Colonic mucosa (tissue), 4 donors: ENCODE data around the gene TBC1D7. TPM values are rescaled to one million over a fixed set of nuclear protein-coding genes. Genes with fewer than 3 reads are reported as not detected.

Experiments used
- DNase-seq: peaks from one replicate; pipeline ENCODE4 v3.0.0-alpha.2; 2020
- H3K27ac ChIP-seq: fragments of 200-600 bp; one replicate; pipeline ENCODE4 v1.8.0; 2021
- H3K27me3 ChIP-seq: fragments of 200-600 bp; one replicate; pipeline ENCODE4 v1.8.0; 2021
- H3K36me3 ChIP-seq: fragments of 200-600 bp; one replicate; pipeline ENCODE4 v1.8.0; 2021
- H3K4me1 ChIP-seq: fragments of 200-600 bp; one replicate; pipeline ENCODE4 v1.8.0; 2021; ENCODE audit warnings: mild to moderate bottlenecking
- H3K4me3 ChIP-seq: fragments of 200-600 bp; one replicate; pipeline ENCODE4 v1.8.0; 2021
- H3K9ac ChIP-seq, 2 donors: one replicate each; pipeline ENCODE4 v1.7.0; 2013; ENCODE audit warnings: control low read depth in 2 of 2, low read depth in 2 of 2, low read length in 2 of 2
- H3K9me3 ChIP-seq: fragments of 200-600 bp; one replicate; pipeline ENCODE4 v1.8.0; 2021
- intact Hi-C: fragments of 100-400 bp; cut with DNase I; formaldehyde crosslinking; loops from one replicate; pipeline ENCODE4 v1.14.1; 2022
- total RNA-seq, 2 donors: library from RNA; stranded (reverse); fragmentation: NEBNext Ultra II Directional in 1 of 2; extraction: Animal tissue kit (Norgen Biotek cat#: 25700) in 1 of 2; gene quantifications; one replicate each; pipeline ENCODE4 v1.2.1, GENCODE V29; 2021
- TF ChIP-seq, protein P1 (sequence below): fragments of 200-600 bp; IDR thresholded peaks from one replicate; pipeline ENCODE4 v1.8.0; 2022; ENCODE audit warnings: antibody characterized with exemption, mild to moderate bottlenecking
- donor health status: healthy.
- donor health status: DM: no; HTN: no; CAD: no.
- donor health status: DM: no; HTN: no; CAD: no.

The TBC1D7 gene
- total RNA-seq, 2 donors from 2014 or later = 21.4 to 23.3 TPM

DNA sequence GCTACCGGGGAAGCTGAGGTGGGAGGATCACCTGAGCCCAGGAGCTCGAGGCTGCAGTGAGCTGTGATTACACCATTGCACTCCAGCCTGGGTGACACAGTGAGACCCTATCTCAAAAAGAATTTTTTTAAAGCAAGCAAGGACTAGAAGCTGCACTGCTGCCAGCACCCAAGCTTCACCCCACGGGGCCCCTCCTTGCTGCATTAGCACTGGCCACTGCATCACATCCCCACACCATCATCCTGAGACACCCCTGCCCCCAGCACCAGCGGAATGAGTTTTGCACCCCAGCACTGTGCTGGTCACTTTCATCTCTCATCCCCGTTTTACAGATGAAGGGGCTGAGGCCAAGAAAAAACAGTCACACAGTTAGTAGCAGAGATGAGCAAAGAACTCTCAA, 30.9 kb downstream of the TBC1D7 start:
- H3K4me1 ChIP-seq = no peaks in the 10 kb centered on the region
- DNase-seq = no peak
- H3K27ac ChIP-seq = no peak overlapping the region
- H3K4me3 ChIP-seq = no peak overlapping the region
- no peaks in the 10 kb centered on the region for H3K36me3 ChIP-seq
- H3K27me3 ChIP-seq = no peaks in the 10 kb centered on the region
- intact Hi-C loops = no loop called here
- TF ChIP-seq, protein P1, sequence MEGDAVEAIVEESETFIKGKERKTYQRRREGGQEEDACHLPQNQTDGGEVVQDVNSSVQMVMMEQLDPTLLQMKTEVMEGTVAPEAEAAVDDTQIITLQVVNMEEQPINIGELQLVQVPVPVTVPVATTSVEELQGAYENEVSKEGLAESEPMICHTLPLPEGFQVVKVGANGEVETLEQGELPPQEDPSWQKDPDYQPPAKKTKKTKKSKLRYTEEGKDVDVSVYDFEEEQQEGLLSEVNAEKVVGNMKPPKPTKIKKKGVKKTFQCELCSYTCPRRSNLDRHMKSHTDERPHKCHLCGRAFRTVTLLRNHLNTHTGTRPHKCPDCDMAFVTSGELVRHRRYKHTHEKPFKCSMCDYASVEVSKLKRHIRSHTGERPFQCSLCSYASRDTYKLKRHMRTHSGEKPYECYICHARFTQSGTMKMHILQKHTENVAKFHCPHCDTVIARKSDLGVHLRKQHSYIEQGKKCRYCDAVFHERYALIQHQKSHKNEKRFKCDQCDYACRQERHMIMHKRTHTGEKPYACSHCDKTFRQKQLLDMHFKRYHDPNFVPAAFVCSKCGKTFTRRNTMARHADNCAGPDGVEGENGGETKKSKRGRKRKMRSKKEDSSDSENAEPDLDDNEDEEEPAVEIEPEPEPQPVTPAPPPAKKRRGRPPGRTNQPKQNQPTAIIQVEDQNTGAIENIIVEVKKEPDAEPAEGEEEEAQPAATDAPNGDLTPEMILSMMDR = no peak
- no peak overlapping the region for H3K9ac ChIP-seq
- H3K9me3 ChIP-seq = no peaks in the 10 kb centered on the region

DNA sequence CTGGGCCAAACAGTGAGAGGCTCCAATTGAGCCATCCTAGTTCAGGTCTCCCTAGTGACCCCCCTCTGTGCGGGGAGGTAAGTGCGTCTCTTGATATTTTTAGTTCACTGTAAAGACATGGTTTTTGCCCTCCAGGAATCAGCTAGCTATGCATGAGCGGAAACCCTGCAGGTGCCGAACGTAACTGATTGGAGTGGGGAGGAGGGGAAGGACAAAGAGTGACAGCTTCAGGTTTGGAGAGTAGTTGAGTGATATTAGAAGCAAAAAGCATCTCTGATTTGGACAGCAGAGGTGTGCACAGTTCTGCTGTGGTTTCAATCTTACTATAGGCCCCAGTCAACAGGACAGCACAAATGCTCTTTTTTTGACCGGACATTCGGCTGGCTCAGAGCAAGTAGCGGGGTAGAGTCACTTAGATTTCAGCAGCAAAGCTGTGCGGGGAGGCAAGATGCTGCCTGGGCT, 31.8 kb downstream of the TBC1D7 start:
- H3K4me3 ChIP-seq = no peak overlapping the region
- H3K27ac ChIP-seq = no peak overlapping the region
- H3K9me3 ChIP-seq = no peaks in the 10 kb centered on the region
- no peak overlapping the region for H3K9ac ChIP-seq
- no peaks in the 10 kb centered on the region for H3K4me1 ChIP-seq
- no peaks in the 10 kb centered on the region for H3K27me3 ChIP-seq
- H3K36me3 ChIP-seq = no peaks in the 10 kb centered on the region
- DNase-seq = no peak
- TF ChIP-seq, protein P1 = no peak
- intact Hi-C loops = no loop called here

DNA sequence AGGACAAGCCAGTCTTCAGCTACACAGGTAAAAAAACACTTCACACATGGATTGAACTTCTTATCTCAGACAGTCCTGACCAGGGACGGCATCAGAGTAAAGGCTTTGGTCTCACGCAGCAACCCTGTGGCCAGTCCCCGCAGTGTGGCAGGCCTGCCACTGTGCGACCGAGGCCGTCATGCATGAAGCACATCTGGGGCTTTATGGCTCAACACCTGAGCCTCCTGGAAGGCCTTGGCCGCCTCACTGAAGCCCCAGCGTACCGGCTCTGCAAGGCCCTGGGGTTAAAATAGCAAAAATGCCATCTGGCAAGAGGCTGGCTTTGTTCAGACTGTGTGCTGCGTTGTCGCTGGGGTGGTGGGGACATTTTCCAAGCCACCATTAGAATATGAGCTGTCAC, 32.8 kb downstream of the TBC1D7 start:
- Histone ChIP-seq H3K27me3 (no peaks in the 10 kb centered on the region), H3K27ac (no peak overlapping the region), H3K4me1 (no peaks in the 10 kb centered on the region), H3K36me3 (no peaks in the 10 kb centered on the region), H3K9me3 (no peaks in the 10 kb centered on the region), H3K4me3 (no peak overlapping the region), H3K9ac (no peak overlapping the region)
- DNase-seq = peak; percentile 4
- intact Hi-C loops = no loop called here
- TF ChIP-seq, protein P1 = no peak

DNA sequence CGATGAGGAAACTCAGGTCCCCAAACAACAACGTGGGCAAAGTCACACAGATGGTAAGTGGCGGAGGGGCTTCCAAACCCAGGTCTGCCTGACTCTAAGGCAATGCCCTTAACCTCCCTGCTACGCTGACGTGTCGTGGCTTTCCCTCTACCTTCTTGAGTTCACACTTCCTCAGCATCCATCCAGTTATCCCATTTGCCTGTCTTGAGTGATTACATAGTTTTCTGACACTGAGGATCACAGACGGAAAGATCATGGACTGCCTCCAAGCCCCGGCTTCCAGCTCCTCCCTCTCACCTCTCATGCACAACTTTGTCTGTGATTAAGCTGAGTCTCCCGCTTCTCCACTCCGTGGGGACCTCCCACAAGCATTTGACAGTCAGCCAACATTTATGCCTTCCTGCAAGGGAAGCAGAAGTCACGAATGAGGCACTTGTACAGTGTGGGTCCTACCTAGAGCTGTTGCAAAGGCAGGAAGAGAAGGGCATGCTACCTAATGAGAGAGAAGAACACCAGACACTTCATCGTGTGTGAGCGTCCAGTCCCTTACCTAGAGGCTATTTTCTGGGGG, 33.8 kb downstream of the TBC1D7 start:
- Histone ChIP-seq H3K36me3 (no peaks in the 10 kb centered on the region), H3K27me3 (no peaks in the 10 kb centered on the region), H3K9me3 (no peaks in the 10 kb centered on the region), H3K27ac (no peak overlapping the region), H3K9ac (no peak overlapping the region), H3K4me3 (no peak overlapping the region), H3K4me1 (no peaks in the 10 kb centered on the region)
- TF ChIP-seq, protein P1 = no peak
- intact Hi-C loops = no loop called here
- DNase-seq = peak; percentile 16

DNA sequence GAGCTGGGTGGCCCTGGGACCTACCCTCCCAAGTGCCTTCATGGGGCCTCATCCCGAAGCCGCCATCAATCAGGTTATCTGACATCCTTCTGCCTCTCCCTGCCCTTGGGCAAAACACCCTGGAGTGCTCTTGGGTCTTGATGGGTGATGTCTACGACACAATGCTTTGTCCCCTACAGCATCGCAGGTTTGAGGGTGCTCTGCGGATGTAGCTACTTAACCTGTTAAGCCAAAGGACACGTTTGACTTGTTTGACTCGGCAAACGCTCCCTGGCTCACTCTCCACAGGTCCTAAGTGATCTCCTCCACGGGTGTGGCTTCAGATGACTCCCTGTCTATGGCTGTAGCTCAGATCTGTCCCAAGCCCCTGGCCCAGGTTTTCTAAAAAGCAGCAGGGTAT, 35.6 kb downstream of the TBC1D7 start:
- DNase-seq = no peak
- Histone ChIP-seq H3K36me3 (no peaks in the 10 kb centered on the region), H3K9me3 (no peaks in the 10 kb centered on the region), H3K27ac (no peak overlapping the region), H3K27me3 (no peaks in the 10 kb centered on the region), H3K4me1 (no peaks in the 10 kb centered on the region), H3K9ac (no peak overlapping the region), H3K4me3 (no peak overlapping the region)
- TF ChIP-seq, protein P1 = no peak
- intact Hi-C loops = no loop called here
